Stomach (tissue), 9 donors: ENCODE results near the gene LY6G6C. TPM values are rescaled to one million over a fixed set of nuclear protein-coding genes. Genes with fewer than 3 reads are reported as not detected.

Source experiments
- DNase-seq, 2 donors: peaks; one replicate each; pipeline versions ENCODE4 v3.0.0 to v3.0.0-alpha.2; 2013 to 2019
- H3K27ac ChIP-seq, 5 donors: fragments of 200-600 bp in 4 of 5; sonication (generic) in 4 of 5; one replicate each; pipeline ENCODE4 v1.5.1; 2013 to 2019; ENCODE audit warnings: mild to moderate bottlenecking in 1 of 5, moderate library complexity in 1 of 5
- H3K27me3 ChIP-seq, 3 donors: fragments of 200-600 bp; sonication (generic); one replicate each; pipeline ENCODE4 v1.5.1; 2017 to 2019; ENCODE audit warnings: mixed run types in 1 of 3
- H3K36me3 ChIP-seq, 4 donors: fragments of 200-600 bp; sonication (generic); 1 replicate in 3 of 4; 2 replicates in 1 of 4; pipeline ENCODE4 v1.5.1; 2016 to 2019
- H3K4me1 ChIP-seq, 4 donors: fragments of 200-600 bp; sonication (generic); one replicate each; pipeline ENCODE4 v1.5.1; 2016 to 2019
- H3K4me3 ChIP-seq, 4 donors: fragments of 200-600 bp; sonication (generic) in 3 of 4; one replicate each; pipeline ENCODE4 v1.5.1; 2016 to 2019; ENCODE audit warnings: mild to moderate bottlenecking in 1 of 4
- H3K9me3 ChIP-seq, 4 donors: fragments of 200-600 bp; sonication (generic); one replicate each; pipeline ENCODE4 v1.5.1; 2016 to 2019
- CTCF ChIP-seq, 7 experiments: fragments of 450-650 bp in 4 of 7; fragments of 200-600 bp in 3 of 7; sonication (generic) in 3 of 7; IDR thresholded peaks; one replicate each; pipeline ENCODE4 v1.5.1; 2016 to 2019; ENCODE audit warnings: antibody characterized with exemption in 7 of 7, control low read depth in 2 of 7, mild to moderate bottlenecking in 1 of 7
- EP300 ChIP-seq: sonication (generic); formaldehyde crosslinking; IDR thresholded peaks from one replicate; pipeline ENCODE4 v1.6.1; 2017; ENCODE audit warnings: antibody characterized with exemption
- POLR2A ChIP-seq, 4 donors: fragments of 450-650 bp; IDR thresholded peaks; one replicate each; pipeline ENCODE4 v1.6.1; 2016; ENCODE audit warnings: antibody characterized with exemption in 4 of 4, control low read depth in 2 of 4, mild to moderate bottlenecking in 1 of 4, moderate library complexity in 1 of 4
- POLR2AphosphoS5 ChIP-seq, 3 donors: sonication (generic); formaldehyde crosslinking; IDR thresholded peaks; one replicate each; pipeline ENCODE4 v1.6.1; 2016; ENCODE audit warnings: antibody characterized with exemption in 3 of 3
- WGBS, 5 donors: extraction: QIAGEN DNeasy Blood & Tissue Kit in 3 of 5; methylation state at CpG; one replicate each; pipeline versions ENCODE4 v1.1.5 to v1.1.7; 2013 to 2018; 5-methylcytosine and 5-hydroxymethylcytosine counted together
- intact Hi-C: fragments of 100-400 bp; cut with DNase I; formaldehyde crosslinking; loops from one replicate; pipeline ENCODE4 v1.15.1; 2023; ENCODE audit warnings: low total_unique reads
- polyA plus RNA-seq, 3 donors: library from polyadenylated mRNA; stranded (reverse); fragments of 200-250 nt; gene quantifications; one replicate each; pipeline ENCODE4 v1.2.3, GENCODE V29; 2013
- total RNA-seq, 5 donors: library from RNA; depleted of rRNA; stranded (reverse); fragments of >200 nt; gene quantifications; one replicate each; pipeline versions ENCODE4 v1.1.0 to v1.2.3, GENCODE V29; 2014 to 2016
- donor health status: healthy with polysubstance abuse.
- donor health status: Bipolar disorder and iron deficiency.
- donor health status: healthy.

The LY6G6C gene
- total and polyA plus RNA-seq, 8 donors: 0.90 TPM; not detected in 7

GRCh38 chr6:31723980-31724691 lies 2.6 kb upstream of the LY6G6C start:
- no peak overlapping the region for H3K27ac ChIP-seq
- peaks cover 13 to 34% (median 18%) of the 10 kb centered on the region in 4 donors for H3K4me1 ChIP-seq
- no peak overlapping the region for H3K4me3 ChIP-seq
- intact Hi-C loops: no loop called here
- no peak for TF ChIP-seq POLR2AphosphoS5 (IDR thresholded peaks at IDR 0.05)
- no peak for TF ChIP-seq CTCF (IDR thresholded peaks at IDR 0.05)
- H3K9me3 ChIP-seq: no peaks in the 10 kb centered on the region
- H3K27me3 ChIP-seq: no peaks in the 10 kb centered on the region
- WGBS, 5 donors: 89 to 90% (median 89%) methylated on average over 21 to 25 of the region's 25 CpGs
- H3K36me3 ChIP-seq: peaks cover 10 to 34% (median 28%) of the 10 kb centered on the region in 4 donors
- no peak for DNase-seq

DNA sequence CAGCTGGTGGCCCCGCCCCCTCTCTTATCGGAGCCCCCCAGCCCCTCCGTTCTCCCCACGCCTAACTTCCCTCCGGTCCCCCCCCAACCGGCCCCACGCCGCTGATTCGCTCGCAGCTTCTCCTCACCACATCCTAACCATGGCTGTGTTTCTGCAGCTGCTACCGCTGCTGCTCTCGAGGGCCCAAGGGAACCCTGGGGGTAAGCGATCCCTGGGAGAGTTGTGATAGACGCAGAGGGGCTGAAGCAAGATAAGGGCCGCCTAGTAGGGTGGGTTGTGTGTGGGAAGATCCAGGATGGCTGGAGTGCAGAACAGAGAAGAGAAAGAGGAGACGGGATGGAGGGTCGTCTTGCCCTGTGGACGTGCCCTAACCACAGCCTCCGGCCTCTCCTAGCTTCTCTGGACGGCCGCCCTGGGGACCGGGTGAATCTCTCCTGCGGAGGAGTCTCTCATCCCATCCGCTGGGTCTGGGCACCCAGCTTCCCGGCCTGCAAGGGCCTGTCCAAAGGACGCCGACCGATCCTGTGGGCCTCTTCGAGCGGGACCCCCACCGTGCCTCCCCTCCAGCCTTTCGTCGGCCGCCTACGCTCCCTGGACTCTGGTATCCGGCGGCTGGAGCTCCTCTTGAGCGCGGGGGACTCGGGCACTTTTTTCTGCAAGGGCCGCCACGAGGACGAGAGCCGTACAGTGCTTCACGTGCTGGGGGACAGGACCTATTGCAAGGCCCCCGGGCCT lies 1.9 kb upstream of the LY6G6C start, which contains the start of gene MPIG6B:
MPIG6B (plus strand) TSS at position 129 of the 735 bp plus-strand sequence; CDS start at position 140, 11 bp downstream.
- peaks cover 10 to 32% (median 27%) of the 10 kb centered on the region in 4 donors for H3K36me3 ChIP-seq
- WGBS, 5 donors: 76 to 83% (median 78%) methylated on average over 32 to 46 of the region's 46 CpGs
- no peaks in the 10 kb centered on the region for H3K27me3 ChIP-seq
- H3K9me3 ChIP-seq: no peaks in the 10 kb centered on the region
- H3K27ac ChIP-seq: no peak within 1 kb of the TSS
- intact Hi-C loops: no loop called here
- H3K4me1 ChIP-seq: peaks cover 5 to 34% (median 12%) of the 10 kb centered on the region in 4 donors
- H3K4me3 ChIP-seq: no peak within 1 kb of the TSS
- DNase-seq: no peak
- TF ChIP-seq POLR2A (IDR thresholded peaks at IDR 0.05): no peak
- TF ChIP-seq POLR2AphosphoS5 (IDR thresholded peaks at IDR 0.05): no peak
- TF ChIP-seq EP300: no peak
- no peak for TF ChIP-seq CTCF (IDR thresholded peaks at IDR 0.05)

DNA sequence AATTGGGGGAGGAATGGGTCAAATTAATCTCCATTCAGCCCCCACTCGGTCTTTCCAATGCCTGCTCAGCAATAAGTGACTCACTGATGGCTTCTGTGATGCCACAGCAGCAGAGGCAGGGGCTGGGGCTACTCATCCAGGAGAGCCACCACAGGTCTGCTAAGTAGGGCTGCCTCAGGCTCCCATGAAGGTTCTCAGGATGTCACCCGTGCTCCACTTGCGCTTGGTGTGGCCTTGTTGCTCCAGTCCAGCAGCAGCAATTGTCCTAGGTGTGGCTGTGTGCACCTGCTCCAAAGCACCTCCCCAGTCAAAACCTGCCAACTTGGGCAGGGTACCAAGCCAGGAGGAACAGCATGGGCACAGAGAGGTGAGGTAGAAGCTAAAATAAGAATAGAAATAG lies 627 bp upstream of the LY6G6C start:
- WGBS, 5 donors: 82 to 92% (median 88%) methylated on average over 3 of the region's 3 CpGs
- Histone ChIP-seq H3K27ac (no peak overlapping the region), H3K4me1 (peaks cover 0 to 29% (median 13%) of the 10 kb centered on the region in 4 donors), H3K27me3 (no peaks in the 10 kb centered on the region), H3K36me3 (peaks cover 7 to 20% (median 18%) of the 10 kb centered on the region in 4 donors), H3K4me3 (no peak overlapping the region), H3K9me3 (no peaks in the 10 kb centered on the region)
- no peak for DNase-seq
- TF ChIP-seq CTCF (IDR thresholded peaks at IDR 0.05) (no peak), EP300 (no peak)
- intact Hi-C loops: no loop called here

GRCh38 chr6:31720196-31720770 lies 1.3 kb downstream of the LY6G6C start:
- 56 to 75% (median 59%) methylated on average over 5 of the region's 5 CpGs for WGBS, 5 donors
- intact Hi-C loops: no loop called here
- no peaks in the 10 kb centered on the region for H3K9me3 ChIP-seq
- no peaks in the 10 kb centered on the region for H3K27me3 ChIP-seq
- no peak for TF ChIP-seq CTCF (IDR thresholded peaks at IDR 0.05)
- TF ChIP-seq EP300: no peak
- TF ChIP-seq POLR2AphosphoS5 (IDR thresholded peaks at IDR 0.05): no peak
- TF ChIP-seq POLR2A (IDR thresholded peaks at IDR 0.05): no peak
- no peak overlapping the region for H3K27ac ChIP-seq
- DNase-seq: peak in 1 of 2 donors; percentile 78
- peaks cover 0 to 15% (median 12%) of the 10 kb centered on the region in 4 donors for H3K4me1 ChIP-seq
- peaks cover 0 to 1% (median 0%) of the 10 kb centered on the region in 4 donors for H3K36me3 ChIP-seq
- H3K4me3 ChIP-seq: no peak overlapping the region
